GM18907 (cell line): ENCODE results near the gene BTBD7.

Experiments
- ATAC-seq: cut with Tn5 transposase; IDR thresholded peaks from one replicate; pipeline ENCODE4 v1.9.1; 2021; ENCODE audit warnings: mild to moderate bottlenecking, moderate library complexity; ENCODE audit not compliant: unreplicated experiment

Gene BTBD7

DNA sequence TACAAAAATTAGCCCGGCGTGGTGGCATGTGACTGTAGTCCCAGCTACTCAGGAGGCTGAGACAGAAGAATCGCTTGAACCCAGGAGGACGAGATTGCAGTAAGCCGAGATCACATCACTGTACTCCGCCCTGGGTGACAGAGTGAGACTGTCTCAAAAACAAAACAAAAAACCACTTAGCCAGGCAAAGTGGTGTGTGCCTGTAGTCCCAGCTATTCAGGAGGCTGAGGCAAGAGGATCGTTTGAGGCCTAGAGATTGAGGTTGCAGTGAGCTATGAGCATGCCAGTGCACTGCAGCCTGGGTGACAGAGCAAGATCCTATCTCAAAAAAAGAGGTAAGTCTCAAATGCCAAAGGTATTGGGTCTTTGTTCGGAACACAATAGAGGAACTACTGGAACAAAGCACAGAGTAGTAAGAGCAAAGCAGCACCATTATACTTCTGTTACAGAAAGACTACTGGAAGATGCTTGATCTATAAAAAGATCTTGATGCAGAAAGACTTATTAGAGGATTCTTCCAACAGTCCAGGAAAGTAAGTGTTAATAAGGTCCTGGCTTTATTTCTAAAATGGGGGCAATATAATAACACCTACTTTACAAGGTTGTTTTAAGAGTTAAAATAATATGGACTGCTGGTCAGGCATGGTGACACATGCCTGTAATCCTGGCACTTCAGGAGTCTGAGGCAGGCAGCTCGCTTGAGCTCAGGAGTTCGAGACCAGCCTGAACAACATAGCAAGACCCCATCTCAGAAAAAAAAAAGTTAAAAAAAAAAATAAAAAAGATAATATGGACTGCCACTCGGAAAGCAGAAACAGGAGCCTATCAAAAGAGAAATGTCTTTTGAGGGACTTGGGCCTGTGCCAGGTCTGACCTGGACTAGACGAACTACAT is 29.9 kb downstream of the BTBD7 start:
- ATAC-seq: no peak

DNA sequence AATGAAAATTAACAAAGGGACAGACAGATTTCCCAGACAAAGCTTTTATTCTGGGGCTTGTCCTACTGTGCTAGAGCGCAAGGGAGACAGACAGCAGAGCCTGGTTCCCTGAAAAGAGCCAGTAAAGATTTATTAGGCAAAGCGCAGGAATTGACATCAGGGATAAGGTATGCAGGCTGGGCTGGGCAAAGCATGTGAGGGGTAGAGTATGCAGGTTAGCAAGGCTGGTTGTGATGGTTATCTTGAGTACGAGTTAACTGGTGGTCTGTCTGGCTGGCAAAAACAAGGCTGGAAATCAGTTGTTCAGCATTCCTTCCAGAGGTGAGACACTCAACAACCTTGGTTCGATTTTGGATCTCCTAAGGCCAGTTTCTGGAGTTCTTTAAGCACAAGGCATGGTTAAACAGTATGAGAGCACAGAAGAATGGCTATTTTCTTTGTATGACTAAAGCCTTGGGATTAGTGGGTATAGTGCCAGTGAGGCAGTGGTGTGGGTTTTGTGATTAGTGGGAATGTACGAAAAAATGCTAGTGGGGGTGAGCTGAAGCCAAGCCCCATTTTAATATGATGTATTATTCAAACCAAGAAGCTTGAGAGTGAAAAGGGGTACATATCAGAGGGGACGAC is 30.9 kb downstream of the BTBD7 start:
- no peak for ATAC-seq

DNA sequence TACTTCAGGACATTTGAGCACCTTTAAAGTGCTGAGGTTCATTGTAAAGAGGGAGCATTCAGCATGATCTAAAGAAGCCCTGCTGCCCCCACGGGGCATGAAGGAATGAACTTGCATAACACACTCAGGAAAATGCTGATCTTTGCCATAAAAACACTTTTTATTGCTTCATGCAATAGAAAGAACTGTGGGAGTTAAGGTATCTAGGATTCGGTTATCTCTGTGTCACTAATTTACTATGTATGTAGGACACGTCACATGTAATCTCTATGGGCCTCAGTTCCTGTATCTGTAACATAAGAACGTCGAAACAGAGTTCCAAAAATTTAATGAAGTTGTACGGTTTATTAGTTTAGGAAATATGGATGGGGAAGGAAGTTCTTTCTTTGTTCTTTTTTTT is 33.0 kb downstream of the BTBD7 start:
- no peak for ATAC-seq

GRCh38 chr14:93299416-93299815 is 33.4 kb downstream of the BTBD7 start:
- ATAC-seq: no peak

DNA sequence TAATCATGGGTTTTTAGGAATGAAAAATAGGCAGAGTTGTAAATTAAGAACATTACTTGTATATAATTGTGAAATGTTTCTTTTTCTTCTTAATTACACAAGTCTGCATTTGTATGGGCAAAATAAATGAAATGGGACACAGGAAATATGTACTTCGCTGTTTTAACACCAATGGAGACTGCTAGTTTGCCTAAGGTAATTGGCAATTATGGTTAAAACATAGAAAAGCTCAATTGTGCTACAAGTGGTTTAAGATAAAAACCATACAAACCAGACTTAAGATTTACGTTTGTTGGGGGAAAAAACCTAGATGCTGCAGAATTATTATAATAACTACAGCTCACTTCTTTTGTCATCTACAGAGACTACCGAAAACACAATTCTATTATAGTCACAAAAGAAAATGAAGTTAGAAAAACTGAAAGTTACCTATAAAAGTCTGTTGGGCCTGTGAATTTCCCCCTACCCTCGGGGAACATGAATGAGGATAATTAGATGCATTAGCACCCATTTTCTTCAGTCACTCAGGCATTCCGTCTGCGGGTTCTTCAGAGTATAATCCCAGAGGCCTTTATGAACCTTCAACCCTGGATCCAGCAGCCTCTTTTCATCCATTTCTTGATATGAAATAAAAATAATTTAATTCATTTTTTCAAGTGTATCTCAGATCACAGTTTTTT is 37.2 kb downstream of the BTBD7 start:
- no peak for ATAC-seq

- no peak for ATAC-seq
Measured at GRCh38 chr14:93286212-93286890, 46.5 kb downstream of the BTBD7 start.

GRCh38 chr14:93285044-93285443 is 47.8 kb downstream of the BTBD7 start:
- ATAC-seq: no peak

DNA sequence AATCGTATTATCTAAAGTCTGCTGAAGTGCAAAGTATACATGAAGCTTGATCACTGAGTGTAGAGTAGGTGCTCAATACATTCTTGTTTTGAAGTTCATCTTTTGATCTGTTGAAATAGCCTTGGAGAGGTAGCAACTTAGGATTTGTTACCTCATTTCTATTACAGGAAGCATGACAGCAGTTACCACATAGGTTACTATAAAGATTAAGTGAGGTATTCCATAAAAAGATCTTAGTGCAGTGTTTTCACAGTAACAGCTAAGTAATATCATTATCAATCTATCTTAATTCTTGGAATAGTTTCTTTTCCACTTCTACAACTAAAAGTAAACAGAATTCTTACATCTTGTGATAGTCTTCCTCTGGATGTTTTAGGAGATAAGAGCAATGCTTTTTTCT is 50.9 kb downstream of the BTBD7 start:
- no peak for ATAC-seq

- no peak for ATAC-seq
Measured at GRCh38 chr14:93280743-93281142, 52.1 kb downstream of the BTBD7 start.

GRCh38 chr14:93276031-93276716 is 56.7 kb downstream of the BTBD7 start:
- no peak for ATAC-seq

DNA sequence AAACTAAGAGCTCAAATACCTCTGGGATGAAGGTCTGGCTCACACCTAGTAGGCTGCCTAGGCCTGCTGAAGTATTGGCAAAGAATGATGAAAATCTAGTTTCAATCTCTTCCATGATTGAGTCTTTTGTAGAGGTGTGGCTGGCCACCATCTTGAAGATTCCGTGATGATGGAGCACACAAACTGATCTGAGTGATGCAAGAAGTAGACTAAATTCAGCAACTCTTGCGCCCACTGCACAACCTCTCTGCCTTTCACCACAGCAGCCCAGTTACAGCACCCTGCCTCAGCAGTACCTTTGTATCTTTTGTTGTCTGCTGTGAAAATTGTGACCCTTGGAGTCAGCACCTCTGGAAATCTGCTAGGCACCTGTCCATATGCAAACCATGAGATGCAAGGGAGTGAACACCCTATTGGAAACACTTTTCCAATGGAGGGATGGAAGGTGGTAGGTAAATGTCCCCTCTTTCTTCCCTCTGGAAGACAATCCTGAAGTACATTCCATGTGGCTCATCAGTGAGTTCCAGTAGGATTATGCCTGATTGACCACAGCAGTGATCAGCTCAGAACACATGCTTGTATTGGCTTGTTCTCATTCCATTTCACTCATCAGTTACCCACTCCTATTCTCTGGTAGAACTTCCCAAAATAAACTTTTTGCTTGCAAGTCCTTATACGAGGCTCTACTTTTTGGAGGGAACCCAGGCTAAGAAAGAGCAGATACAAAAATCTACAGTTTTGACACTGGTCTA is 58.6 kb downstream of the BTBD7 start:
- no peak for ATAC-seq

DNA sequence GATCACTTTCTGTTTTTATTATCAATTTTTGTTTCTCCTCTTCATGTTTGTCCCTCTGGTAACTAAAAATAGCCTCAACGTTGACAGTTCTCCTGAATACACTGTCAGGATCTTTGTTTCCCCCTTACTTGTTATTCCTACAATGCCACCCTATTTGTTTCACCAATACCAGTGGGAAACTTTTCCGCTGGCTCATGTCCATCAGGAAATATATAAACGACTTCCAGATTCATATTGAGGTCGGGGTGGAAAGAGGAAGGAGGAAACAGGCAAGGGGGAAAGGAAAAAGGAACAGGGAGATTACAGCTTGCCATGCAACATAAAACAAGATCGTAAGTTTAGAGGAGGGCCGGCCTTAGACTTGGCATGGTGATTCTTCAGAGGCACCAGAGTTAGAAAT is 61.7 kb downstream of the BTBD7 start:
- no peak for ATAC-seq

GRCh38 chr14:93269341-93270068 is 63.3 kb downstream of the BTBD7 start:
- no peak for ATAC-seq

GRCh38 chr14:93268406-93268805 is 64.4 kb downstream of the BTBD7 start:
- no peak for ATAC-seq

GRCh38 chr14:93267149-93267711 is 65.6 kb downstream of the BTBD7 start:
- ATAC-seq: no peak

- no peak for ATAC-seq
Measured at GRCh38 chr14:93266127-93266526, 66.7 kb downstream of the BTBD7 start.

DNA sequence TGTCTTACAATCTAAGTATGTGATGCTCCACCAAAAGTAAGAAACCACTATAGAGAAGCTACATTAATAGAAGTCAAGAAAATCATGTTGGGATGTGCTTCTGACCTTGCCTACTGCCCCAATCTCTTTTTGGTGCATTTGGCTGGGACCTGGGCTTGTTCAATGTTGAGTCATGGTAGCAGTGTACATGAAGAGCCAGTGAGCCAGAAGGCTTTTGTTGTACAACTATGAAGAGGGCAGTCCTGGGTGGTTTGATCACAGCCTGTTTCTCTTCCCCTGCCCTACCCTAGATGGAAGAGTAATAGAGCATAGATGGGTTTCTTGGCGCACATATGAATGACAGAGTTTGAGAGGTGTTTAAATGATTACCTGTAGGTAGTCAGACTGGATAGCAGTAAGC is 69.4 kb downstream of the BTBD7 start:
- ATAC-seq: no peak

- ATAC-seq: no peak
Measured at GRCh38 chr14:93262446-93262845, 70.4 kb downstream of the BTBD7 start.
